GM18526 (cell line): ENCODE data around the gene SAFB.

Experiments
- POLR2A ChIP-seq: IDR thresholded peaks from 3 replicates; pipeline ENCODE4 v1.6.1; 2011; ENCODE audit not compliant: insufficient read length; ENCODE audit errors: extremely low read depth

Gene SAFB

GRCh38 chr19:5632657-5633056 lies 9.8 kb downstream of the SAFB start:
- TF ChIP-seq POLR2A: no peak

DNA sequence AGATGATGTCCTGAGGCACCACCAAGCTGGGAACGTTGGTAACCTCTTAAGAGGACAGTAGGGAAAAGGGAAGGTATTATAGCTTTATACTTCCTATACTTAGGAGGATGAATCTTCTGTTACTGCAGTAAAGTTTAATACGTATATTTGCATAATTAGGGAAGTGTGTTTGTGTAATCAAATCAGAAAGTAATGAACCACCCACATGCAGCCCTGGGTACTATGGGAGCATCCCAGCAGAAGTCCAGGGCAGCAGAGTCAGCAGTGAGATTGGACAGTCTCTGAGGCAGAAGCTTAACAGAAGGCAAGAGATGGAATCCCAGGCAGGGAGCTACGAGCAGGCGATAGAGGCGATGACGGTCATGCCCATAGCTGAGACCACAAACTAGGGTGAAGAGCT lies 12.5 kb downstream of the SAFB start:
- no peak for TF ChIP-seq POLR2A

DNA sequence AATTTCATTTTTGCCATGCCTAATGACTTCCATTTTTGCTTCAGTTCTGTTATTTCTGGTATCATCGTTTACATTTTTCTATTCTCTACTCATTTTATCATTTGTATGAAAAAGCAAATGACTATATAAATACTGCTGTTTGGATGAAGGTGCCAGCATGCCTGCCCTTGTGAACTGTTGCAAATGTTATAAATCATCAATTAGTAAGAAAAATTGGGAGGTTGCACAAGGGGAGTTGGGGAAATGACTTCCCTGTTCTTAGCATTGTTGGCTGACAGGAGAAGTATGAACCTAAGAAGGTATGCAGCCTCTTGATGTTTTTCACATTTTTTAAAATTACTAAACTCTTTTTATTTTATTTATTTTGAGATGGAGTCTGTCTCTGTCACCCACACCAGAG lies 15.1 kb downstream of the SAFB start:
- TF ChIP-seq POLR2A: no peak

GRCh38 chr19:5641171-5641570 lies 18.3 kb downstream of the SAFB start:
- TF ChIP-seq POLR2A: no peak

- TF ChIP-seq POLR2A: no peak
Measured at GRCh38 chr19:5642204-5642603, 19.3 kb downstream of the SAFB start.

- TF ChIP-seq POLR2A: no peak
Measured at GRCh38 chr19:5643060-5643459, 20.2 kb downstream of the SAFB start.

GRCh38 chr19:5644037-5644436 lies 21.2 kb downstream of the SAFB start:
- TF ChIP-seq POLR2A: no peak

DNA sequence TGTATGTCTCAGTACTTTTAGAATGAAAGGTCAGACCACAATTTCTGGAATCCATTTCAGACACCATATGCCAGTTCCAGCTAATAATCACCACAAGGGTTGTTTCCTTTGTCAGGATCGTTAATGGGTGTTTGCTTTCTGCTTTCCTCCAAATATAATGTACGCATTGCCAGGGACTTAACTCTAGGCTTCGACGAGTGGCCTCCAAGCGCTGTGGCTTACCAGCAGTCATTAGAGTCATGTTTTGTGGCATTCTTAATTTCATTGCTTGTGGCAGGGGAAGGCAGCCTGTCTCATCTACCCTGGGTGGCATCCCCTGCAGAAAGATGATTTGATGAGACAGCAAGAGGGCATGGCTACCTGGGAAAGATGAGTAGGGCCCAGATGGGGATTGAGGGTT lies 22.5 kb downstream of the SAFB start:
- TF ChIP-seq POLR2A: no peak

GRCh38 chr19:5646703-5647102 lies 23.8 kb downstream of the SAFB start:
- TF ChIP-seq POLR2A: no peak

DNA sequence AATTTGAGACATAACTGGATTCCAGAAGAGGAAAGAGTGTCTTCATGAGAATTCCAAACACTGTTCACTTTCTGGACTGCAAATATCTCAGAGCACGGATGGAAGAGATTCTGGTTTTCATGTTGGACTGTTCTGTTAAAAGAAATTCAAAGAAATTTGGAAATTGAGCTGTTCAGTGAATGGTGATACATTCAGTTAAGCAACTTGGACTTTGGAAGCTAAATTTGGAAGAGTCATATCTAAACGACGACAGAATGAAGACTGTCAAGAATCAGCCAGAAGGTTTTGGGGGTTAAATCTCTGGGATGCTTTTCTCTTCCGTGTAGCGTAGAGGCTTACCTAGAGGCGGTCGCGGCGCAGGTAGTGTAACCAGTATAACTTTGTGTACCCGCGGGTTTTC lies 25.6 kb downstream of the SAFB start:
- TF ChIP-seq POLR2A: no peak

GRCh38 chr19:5651361-5651760 lies 28.5 kb downstream of the SAFB start:
- TF ChIP-seq POLR2A: no peak

GRCh38 chr19:5652261-5652660 lies 29.4 kb downstream of the SAFB start:
- no peak for TF ChIP-seq POLR2A

DNA sequence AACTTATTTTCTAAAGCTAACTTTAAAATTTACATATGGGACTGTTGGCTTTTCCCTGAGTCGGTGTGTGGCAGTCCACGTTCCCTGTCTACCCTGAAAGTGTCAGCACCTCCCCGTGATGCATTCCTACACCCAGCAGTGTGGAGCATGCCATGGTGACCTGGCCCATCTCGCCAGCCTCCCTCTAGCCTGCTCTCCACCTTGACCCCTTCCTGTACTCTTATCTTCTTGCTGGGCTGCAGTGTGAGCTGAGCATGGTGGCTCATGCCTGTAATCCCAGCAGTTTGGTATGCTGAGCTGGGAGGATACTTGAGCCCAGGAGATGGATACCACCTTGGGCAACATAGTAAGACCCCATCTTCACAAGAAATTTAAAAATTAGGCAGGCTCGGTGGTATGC lies 32.0 kb downstream of the SAFB start:
- no peak for TF ChIP-seq POLR2A

GRCh38 chr19:5655412-5655811 lies 32.5 kb downstream of the SAFB start:
- no peak for TF ChIP-seq POLR2A

DNA sequence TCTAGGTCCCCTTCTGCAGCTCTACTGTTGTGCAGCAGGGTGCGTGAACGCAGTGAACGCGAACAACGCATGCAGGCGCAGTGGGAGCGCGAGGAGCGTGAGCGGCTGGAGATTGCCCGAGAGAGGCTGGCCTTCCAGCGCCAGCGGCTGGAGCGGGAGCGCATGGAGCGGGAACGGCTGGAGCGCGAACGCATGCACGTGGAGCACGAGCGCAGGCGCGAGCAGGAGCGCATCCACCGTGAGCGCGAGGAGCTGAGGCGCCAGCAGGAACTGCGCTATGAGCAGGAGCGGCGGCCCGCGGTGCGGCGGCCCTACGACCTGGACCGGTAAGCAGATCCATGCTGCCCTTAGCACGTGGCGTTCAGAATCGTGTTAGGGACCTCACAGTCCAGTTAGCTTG lies 38.6 kb downstream of the SAFB start:
- TF ChIP-seq POLR2A: no peak

DNA sequence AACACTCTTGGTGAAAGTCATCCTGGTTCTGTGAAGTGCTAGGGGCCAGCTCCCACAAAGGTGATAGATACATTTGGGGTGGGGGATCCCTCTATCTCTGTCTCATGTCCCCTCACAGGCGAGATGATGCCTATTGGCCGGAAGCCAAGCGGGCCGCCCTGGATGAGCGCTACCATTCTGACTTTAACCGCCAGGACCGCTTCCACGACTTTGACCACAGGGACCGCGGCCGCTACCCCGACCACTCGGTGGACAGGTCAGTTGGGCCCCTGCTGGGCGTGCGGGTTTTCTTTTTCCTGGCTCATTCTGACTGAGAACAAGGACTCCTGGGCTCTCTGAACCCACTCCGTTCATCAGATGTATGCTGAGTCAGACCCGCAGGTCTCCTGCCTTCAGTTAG lies 41.0 kb downstream of the SAFB start:
- no peak for TF ChIP-seq POLR2A

DNA sequence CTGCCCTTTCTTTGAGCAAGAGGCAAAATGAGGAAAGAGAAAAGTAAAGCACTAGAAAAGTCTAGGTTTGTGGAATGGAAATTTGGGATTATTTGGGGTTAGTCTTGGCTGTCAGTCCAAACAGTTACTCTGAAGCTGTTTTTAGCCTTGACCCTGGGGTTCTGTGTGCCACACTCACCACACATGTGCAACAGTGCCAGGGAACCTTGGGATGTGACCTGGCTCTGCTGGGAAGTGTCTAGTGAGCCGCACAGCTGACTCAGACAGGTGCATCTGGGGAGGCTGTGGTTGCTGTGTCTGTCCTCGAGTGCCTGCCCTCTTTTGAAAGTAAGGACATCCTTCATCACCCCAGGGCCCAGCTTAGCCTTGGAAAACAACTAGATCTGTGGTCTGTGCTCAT lies 41.6 kb downstream of the SAFB start:
- no peak for TF ChIP-seq POLR2A
